Adrenal gland (tissue), 12 donors: ENCODE data around the gene SORT1. TPM values are rescaled to one million over a fixed set of nuclear protein-coding genes. Genes with fewer than 3 reads are reported as not detected.

ENCODE experiments used
- DNase-seq, 7 donors: peaks; one replicate each; pipeline ENCODE4 v3.0.0-alpha.2; 2019 to 2020
- H3K27ac ChIP-seq, 5 donors: fragments of 200-600 bp; sonication (generic) in 4 of 5; 1 replicate in 3 of 5; 2 replicates in 2 of 5; pipeline versions ENCODE4 v1.5.1 to v1.8.0; 2016 to 2020; ENCODE audit warnings: mild to moderate bottlenecking in 1 of 5
- H3K27me3 ChIP-seq: fragments of 200-600 bp; 2 replicates; pipeline ENCODE4 v1.8.0; 2021
- H3K36me3 ChIP-seq, 2 donors: fragments of 200-600 bp; replicated peaks in 1 of 2; 1 replicate in 1 of 2; 2 replicates in 1 of 2; pipeline versions ENCODE4 v1.5.1 to v1.8.0; 2018 to 2022
- H3K4me1 ChIP-seq, 2 donors: fragments of 200-600 bp; replicated peaks in 1 of 2; 1 replicate in 1 of 2; 2 replicates in 1 of 2; pipeline versions ENCODE4 v1.5.1 to v1.8.0; 2018 to 2021
- H3K4me3 ChIP-seq, 4 donors: fragments of 200-600 bp; sonication (generic) in 3 of 4; one replicate each; pipeline ENCODE4 v1.5.1; 2016 to 2018
- H3K9me3 ChIP-seq, 3 donors: fragments of 200-600 bp; sonication (generic) in 1 of 3; replicated peaks in 1 of 3; 1 replicate in 2 of 3; 2 replicates in 1 of 3; pipeline versions ENCODE4 v1.5.1 to v1.8.0; 2016 to 2021
- CTCF ChIP-seq, 6 experiments: fragments of 450-650 bp in 4 of 6; fragments of 200-600 bp in 2 of 6; sonication (generic) in 1 of 6; IDR thresholded peaks; 1 replicate in 5 of 6; 2 replicates in 1 of 6; pipeline versions ENCODE4 v1.5.1 to v1.8.0; 2016 to 2021; ENCODE audit warnings: antibody characterized with exemption in 6 of 6, mild to moderate bottlenecking in 2 of 6, moderate library complexity in 1 of 6
- POLR2A ChIP-seq, 2 donors: fragments of 450-650 bp; IDR thresholded peaks; one replicate each; pipeline ENCODE4 v1.6.1; 2017; ENCODE audit warnings: antibody characterized with exemption in 2 of 2, mild to moderate bottlenecking in 2 of 2, moderate library complexity in 1 of 2
- WGBS, 4 donors: extraction: QIAGEN DNeasy Blood & Tissue Kit in 2 of 4; methylation state at CpG; one replicate each; pipeline versions ENCODE4 v1.1.5 to v1.1.7; 2013 to 2017; 5-methylcytosine and 5-hydroxymethylcytosine counted together
- intact Hi-C, 2 donors: fragments of 100-400 bp; cut with DNase I; formaldehyde crosslinking; loops; one replicate each; pipeline versions ENCODE4 v1.14.1 to v1.15.0; 2022 to 2023
- polyA plus RNA-seq, 3 donors: library from polyadenylated mRNA; stranded (reverse); fragments of 200-250 nt in 2 of 3; fragments of 350-450 nt in 1 of 3; fragmentation: Illumina TruSeq in 1 of 3; extraction: RNeasy Lipid Tissue Mini Kit (QIAGEN cat#74804) in 1 of 3; gene quantifications; one replicate each; pipeline ENCODE4 v1.2.3, GENCODE V29; 2013 to 2014
- total RNA-seq, 9 donors: library from RNA; depleted of rRNA in 4 of 9; stranded (reverse); fragments of >200 nt in 4 of 9; fragments of 120-200 nt in 1 of 9; fragmentation: NEBNext Ultra II Directional in 1 of 9; extraction: Animal tissue kit (Norgen Biotek cat#: 25700) in 1 of 9; gene quantifications; one replicate each; pipeline versions ENCODE4 v1.1.0 to v1.2.4, GENCODE V29; 2013 to 2023
- donor health status: healthy with polysubstance abuse.
- donor health status: Bipolar disorder and iron deficiency.
- donor health status: DM: yes; HTN: yes; CAD: no.
- donor health status: DM: no; HTN: no; CAD: no.
- donor health status: DM: no; HTN: no; CAD: no.
- donor health status: DM: yes; HTN: yes; CAD: no.

The SORT1 gene
- total and polyA plus RNA-seq, 12 donors: 13.4 to 56.8 (median 37.5) TPM

GRCh38 chr1:109367626-109368025 lies 30.1 kb downstream of the SORT1 start:
- peaks cover 0 to 22% of the 10 kb centered on the region in 2 donors for H3K4me1 ChIP-seq
- H3K4me3 ChIP-seq: no peak overlapping the region

GRCh38 chr1:109365642-109366204 lies 32.0 kb downstream of the SORT1 start:
- no peak for DNase-seq
- Histone ChIP-seq H3K27me3 (no peaks in the 10 kb centered on the region), H3K4me3 (no peak overlapping the region), H3K4me1 (peaks cover 0 to 17% of the 10 kb centered on the region in 2 donors), H3K27ac (no peak overlapping the region), H3K9me3 (no peaks in the 10 kb centered on the region), H3K36me3 (peaks cover 0 to 8% of the 10 kb centered on the region in 2 donors)
- intact Hi-C loops: no loop called here
- TF ChIP-seq CTCF (IDR thresholded peaks at IDR 0.05) (no peak), POLR2A (IDR thresholded peaks at IDR 0.05) (no peak)
- 79 to 100% (median 85%) methylated on average over 2 of the region's 2 CpGs for WGBS, 4 donors

More at GRCh38 chr1:109367626-109368025, 30.1 kb downstream of the SORT1 start:
- intact Hi-C loops: no loop called here
- Histone ChIP-seq H3K9me3 (no peaks in the 10 kb centered on the region), H3K36me3 (peaks cover 0 to 8% of the 10 kb centered on the region in 2 donors), H3K27me3 (no peaks in the 10 kb centered on the region), H3K27ac (no peak overlapping the region)
- TF ChIP-seq CTCF (IDR thresholded peaks at IDR 0.05): no peak
- no peak for TF ChIP-seq POLR2A (IDR thresholded peaks at IDR 0.05)
- 92 to 97% (median 94%) methylated on average over 3 of the region's 3 CpGs for WGBS, 4 donors
- no peak for DNase-seq

- Histone ChIP-seq H3K36me3 (peaks cover 0 to 4% of the 10 kb centered on the region in 2 donors), H3K4me1 (peaks cover 0 to 18% of the 10 kb centered on the region in 2 donors), H3K4me3 (no peak overlapping the region), H3K9me3 (no peaks in the 10 kb centered on the region), H3K27ac (no peak overlapping the region), H3K27me3 (no peaks in the 10 kb centered on the region)
- intact Hi-C loops: no loop called here
- 21 to 42% (median 30%) methylated on average over 1 of the region's 1 CpG for WGBS, 4 donors
- no peak for DNase-seq
- no peak for TF ChIP-seq POLR2A (IDR thresholded peaks at IDR 0.05)
- no peak for TF ChIP-seq CTCF (IDR thresholded peaks at IDR 0.05)
Observed at GRCh38 chr1:109361649-109362048, 36.1 kb downstream of the SORT1 start.

DNA sequence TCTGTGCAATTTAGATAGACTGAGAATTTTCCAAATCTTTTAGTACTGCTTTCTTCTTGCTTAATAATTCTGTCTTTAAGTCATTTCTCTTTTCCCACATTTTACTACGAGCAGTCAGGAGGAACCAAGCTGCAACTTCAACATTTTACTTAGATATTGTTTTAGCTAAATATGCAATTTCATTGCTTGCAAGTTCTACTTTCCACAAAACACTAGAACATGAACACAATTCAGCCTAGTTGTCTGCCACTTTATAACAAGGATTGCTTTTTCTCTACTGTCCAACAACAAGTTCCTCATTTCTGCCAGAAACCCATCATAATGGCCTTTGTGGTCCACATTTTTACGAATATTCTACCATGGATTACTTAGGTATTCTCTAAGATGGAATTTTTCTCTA lies 36.6 kb downstream of the SORT1 start:
- TF ChIP-seq CTCF (IDR thresholded peaks at IDR 0.05) (no peak), POLR2A (IDR thresholded peaks at IDR 0.05) (no peak)
- intact Hi-C loops: no loop called here
- Histone ChIP-seq H3K27me3 (no peaks in the 10 kb centered on the region), H3K4me1 (peaks cover 0 to 18% of the 10 kb centered on the region in 2 donors), H3K4me3 (no peak overlapping the region), H3K9me3 (no peaks in the 10 kb centered on the region), H3K36me3 (no peaks in the 10 kb centered on the region), H3K27ac (no peak overlapping the region)
- DNase-seq: no peak
- 78 to 80% (median 79%) methylated on average over 2 of the region's 2 CpGs for WGBS, 4 donors
